HFFc6 (cell line): ENCODE measurements around the gene USP7. TPM values are rescaled to one million over a fixed set of nuclear protein-coding genes. Genes with fewer than 3 reads are reported as not detected.
A peak's percentile ranks its signal among the peaks of the same experiment; 100 is the strongest.

Source experiments
- DNase-seq: peaks from one replicate; pipeline ENCODE4 v3.0.0-alpha.2; 2018
- H3K27ac Mint-ChIP-seq: 2 replicates; pipeline ENCODE4 v1.8.0; 2020; ENCODE audit warnings: mild to moderate bottlenecking, mixed read lengths
- H3K27me3 Mint-ChIP-seq: 2 replicates; pipeline ENCODE4 v1.8.0; 2021; ENCODE audit warnings: mild to moderate bottlenecking, moderate library complexity, mixed read lengths; ENCODE audit not compliant: insufficient read depth
- H3K36me3 Mint-ChIP-seq: 2 replicates; pipeline ENCODE4 v1.8.0; 2021; ENCODE audit warnings: low read depth, mixed read lengths
- H3K4me1 Mint-ChIP-seq: 2 replicates; pipeline ENCODE4 v1.8.0; 2020; ENCODE audit warnings: low read depth, mixed read lengths
- H3K4me3 Mint-ChIP-seq: 2 replicates; pipeline ENCODE4 v1.8.0; 2020; ENCODE audit warnings: mild to moderate bottlenecking, moderate library complexity, mixed read lengths
- H3K9me3 Mint-ChIP-seq: 2 replicates; pipeline ENCODE4 v1.8.0; 2020; ENCODE audit warnings: mild to moderate bottlenecking, mixed read lengths
- total RNA-seq, 6 experiments: library from RNA; stranded (reverse); fragmentation: NEBNext Ultra II Directional; extraction: Animal tissue kit (Norgen Biotek cat#: 25700); gene quantifications; 2 replicates in 1 of 6; 3 replicates in 5 of 6; pipeline ENCODE4 v1.2.3, GENCODE V29; 2021
- TF ChIP-seq, protein P1 (sequence below): fragments of 200-600 bp; sonication (generic); IDR thresholded peaks from 2 replicates; pipeline ENCODE4 v1.5.0; 2021; ENCODE audit warnings: antibody characterized with exemption, mild to moderate bottlenecking

Gene USP7
- total RNA-seq, 6 experiments from 2014 or later, result 80.1 to 93.4 (median 89.5) TPM

GRCh38 chr16:8894736-8895334 lies 68.9 kb downstream of the USP7 start:
- Mint-ChIP-seq H3K27ac (no peak overlapping the region), H3K36me3 (peaks cover 52% of the 10 kb centered on the region), H3K4me1 (no peaks in the 10 kb centered on the region), H3K27me3 (no peaks in the 10 kb centered on the region; the same call in 1 of the 2 replicates), H3K9me3 (no peaks in the 10 kb centered on the region), H3K4me3 (no peak overlapping the region)
- no peak for DNase-seq
- TF ChIP-seq, protein P1, sequence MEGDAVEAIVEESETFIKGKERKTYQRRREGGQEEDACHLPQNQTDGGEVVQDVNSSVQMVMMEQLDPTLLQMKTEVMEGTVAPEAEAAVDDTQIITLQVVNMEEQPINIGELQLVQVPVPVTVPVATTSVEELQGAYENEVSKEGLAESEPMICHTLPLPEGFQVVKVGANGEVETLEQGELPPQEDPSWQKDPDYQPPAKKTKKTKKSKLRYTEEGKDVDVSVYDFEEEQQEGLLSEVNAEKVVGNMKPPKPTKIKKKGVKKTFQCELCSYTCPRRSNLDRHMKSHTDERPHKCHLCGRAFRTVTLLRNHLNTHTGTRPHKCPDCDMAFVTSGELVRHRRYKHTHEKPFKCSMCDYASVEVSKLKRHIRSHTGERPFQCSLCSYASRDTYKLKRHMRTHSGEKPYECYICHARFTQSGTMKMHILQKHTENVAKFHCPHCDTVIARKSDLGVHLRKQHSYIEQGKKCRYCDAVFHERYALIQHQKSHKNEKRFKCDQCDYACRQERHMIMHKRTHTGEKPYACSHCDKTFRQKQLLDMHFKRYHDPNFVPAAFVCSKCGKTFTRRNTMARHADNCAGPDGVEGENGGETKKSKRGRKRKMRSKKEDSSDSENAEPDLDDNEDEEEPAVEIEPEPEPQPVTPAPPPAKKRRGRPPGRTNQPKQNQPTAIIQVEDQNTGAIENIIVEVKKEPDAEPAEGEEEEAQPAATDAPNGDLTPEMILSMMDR, result no peak

GRCh38 chr16:8893976-8894690 lies 69.6 kb downstream of the USP7 start:
- no peak overlapping the region for H3K27ac Mint-ChIP-seq
- H3K27me3 Mint-ChIP-seq, result no peaks in the 10 kb centered on the region
- no peaks in the 10 kb centered on the region for H3K4me1 Mint-ChIP-seq
- H3K36me3 Mint-ChIP-seq, result peaks cover 52% of the 10 kb centered on the region
- TF ChIP-seq, protein P1, result no peak
- no peak overlapping the region for H3K4me3 Mint-ChIP-seq
- no peak for DNase-seq
- no peaks in the 10 kb centered on the region for H3K9me3 Mint-ChIP-seq

DNA sequence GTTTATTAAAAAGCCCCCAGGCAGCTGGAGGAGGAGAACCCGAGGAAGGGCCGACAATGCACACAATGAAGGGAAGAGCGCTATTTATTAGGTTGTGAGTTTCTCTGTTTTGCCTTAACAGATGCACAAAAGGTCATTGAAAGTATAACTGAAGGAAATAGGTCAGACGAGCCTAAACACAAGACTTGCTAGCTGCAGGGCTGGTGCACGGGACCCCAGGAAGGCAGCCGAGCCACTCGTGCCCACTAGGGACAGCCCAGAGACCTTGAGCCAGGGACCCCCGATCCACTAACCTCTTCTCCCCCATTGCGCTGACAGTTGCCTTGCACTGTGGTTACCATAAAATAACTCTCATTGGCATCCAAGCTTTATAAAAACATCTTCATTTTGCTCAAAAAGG lies 70.3 kb downstream of the USP7 start:
- TF ChIP-seq, protein P1, result peak; percentile 9; the same call in 1 of the 2 replicates
- Mint-ChIP-seq H3K27me3 (peaks cover 2% of the 10 kb centered on the region; the same call in 1 of the 2 replicates), H3K9me3 (no peaks in the 10 kb centered on the region), H3K4me1 (peaks cover 3% of the 10 kb centered on the region), H3K36me3 (peaks cover 48% of the 10 kb centered on the region), H3K4me3 (no peak overlapping the region), H3K27ac (no peak overlapping the region)
- no peak for DNase-seq

GRCh38 chr16:8892101-8892575 lies 71.6 kb downstream of the USP7 start:
- TF ChIP-seq, protein P1, result no peak
- no peak overlapping the region for H3K4me3 Mint-ChIP-seq
- no peak overlapping the region for H3K27ac Mint-ChIP-seq
- H3K9me3 Mint-ChIP-seq, result no peaks in the 10 kb centered on the region
- peaks cover 43% of the 10 kb centered on the region for H3K36me3 Mint-ChIP-seq
- DNase-seq, result no peak
- H3K27me3 Mint-ChIP-seq, result peaks cover 6% of the 10 kb centered on the region
- peaks cover 15% of the 10 kb centered on the region for H3K4me1 Mint-ChIP-seq

GRCh38 chr16:8890549-8890921 lies 73.2 kb downstream of the USP7 start:
- TF ChIP-seq, protein P1, result no peak
- Mint-ChIP-seq H3K4me1 (peaks cover 32% of the 10 kb centered on the region), H3K27ac (peak overlapping the region; percentile 25; the same call in 1 of the 2 replicates), H3K9me3 (no peaks in the 10 kb centered on the region), H3K36me3 (peaks cover 46% of the 10 kb centered on the region), H3K27me3 (peaks cover 11% of the 10 kb centered on the region), H3K4me3 (no peak overlapping the region)
- no peak for DNase-seq
